ENCODE measurements around the gene TESPA1. TPM values are rescaled to one million over a fixed set of nuclear protein-coding genes. Genes with fewer than 3 reads are reported as not detected.

TESPA1 gene
- total RNA-seq, 4 donors from 2014 or later, result 1.1 to 4.6 (median 2.6) TPM

GRCh38 chr12:54977155-54977554 lies 7.4 kb downstream of the TESPA1 start:
- no peak overlapping the region for H3K4me3 ChIP-seq
- TF ChIP-seq CTCF (IDR thresholded peaks at IDR 0.05), result no peak
- no peak for TF ChIP-seq POLR2AphosphoS5 (IDR thresholded peaks at IDR 0.05)
- TF ChIP-seq EP300 (IDR thresholded peaks at IDR 0.05), result no peak
- no peak for TF ChIP-seq POLR2A (IDR thresholded peaks at IDR 0.05; ENCODE audit: low read depth)
- H3K27ac ChIP-seq (replicated peaks in 1 of 4), result no peak overlapping the region
- 40% methylated on average over 3 of the region's 3 CpGs for WGBS
- no peaks in the 10 kb centered on the region for H3K4me1 ChIP-seq
- intact Hi-C loops (cut with DNase I), result no loop called here
- no peaks in the 10 kb centered on the region for H3K27me3 ChIP-seq
- H3K36me3 ChIP-seq, result no peaks in the 10 kb centered on the region
- H3K9me3 ChIP-seq, result no peaks in the 10 kb centered on the region
- no peak for DNase-seq (ENCODE audit: extremely low spot score)

- TF ChIP-seq POLR2A (IDR thresholded peaks at IDR 0.05; ENCODE audit: low read depth), result no peak
- no peak for DNase-seq (ENCODE audit: extremely low spot score)
- no peaks in the 10 kb centered on the region for H3K4me1 ChIP-seq
- WGBS, result 38% methylated on average over 6 of the region's 6 CpGs
- no peaks in the 10 kb centered on the region for H3K36me3 ChIP-seq
- no peaks in the 10 kb centered on the region for H3K9me3 ChIP-seq
- H3K4me3 ChIP-seq, result no peak overlapping the region
- H3K27me3 ChIP-seq, result no peaks in the 10 kb centered on the region
- no peak overlapping the region for H3K27ac ChIP-seq (replicated peaks in 1 of 4)
- intact Hi-C loops (cut with DNase I), result no loop called here
Observed at GRCh38 chr12:54975875-54976274, 8.7 kb downstream of the TESPA1 start.

- H3K27ac ChIP-seq (replicated peaks in 1 of 4), result no peak overlapping the region
- TF ChIP-seq CTCF (IDR thresholded peaks at IDR 0.05) (no peak), POLR2AphosphoS5 (IDR thresholded peaks at IDR 0.05) (no peak), EP300 (IDR thresholded peaks at IDR 0.05) (no peak), POLR2A (IDR thresholded peaks at IDR 0.05; ENCODE audit: low read depth) (no peak)
- intact Hi-C loops (cut with DNase I), result no loop called here
- no peaks in the 10 kb centered on the region for H3K36me3 ChIP-seq
- H3K4me1 ChIP-seq, result no peaks in the 10 kb centered on the region
- DNase-seq (ENCODE audit: extremely low spot score), result no peak
- 74% methylated on average over 2 of the region's 2 CpGs for WGBS
- H3K27me3 ChIP-seq, result no peaks in the 10 kb centered on the region
- no peak overlapping the region for H3K4me3 ChIP-seq
- no peaks in the 10 kb centered on the region for H3K9me3 ChIP-seq
Observed at GRCh38 chr12:54975272-54975671, 9.3 kb downstream of the TESPA1 start.

GRCh38 chr12:54974279-54974678 lies 10.3 kb downstream of the TESPA1 start:
- H3K36me3 ChIP-seq, result no peaks in the 10 kb centered on the region
- intact Hi-C loops (cut with DNase I), result no loop called here
- no peak for DNase-seq (ENCODE audit: extremely low spot score)
- no peak overlapping the region for H3K4me3 ChIP-seq
- H3K27ac ChIP-seq (replicated peaks in 1 of 4), result no peak overlapping the region
- WGBS, result 83% methylated on average over 8 of the region's 12 CpGs
- no peaks in the 10 kb centered on the region for H3K27me3 ChIP-seq
- H3K9me3 ChIP-seq, result no peaks in the 10 kb centered on the region
- TF ChIP-seq POLR2AphosphoS5 (IDR thresholded peaks at IDR 0.05) (no peak), POLR2A (IDR thresholded peaks at IDR 0.05; ENCODE audit: low read depth) (no peak), CTCF (IDR thresholded peaks at IDR 0.05) (no peak), EP300 (IDR thresholded peaks at IDR 0.05) (no peak)
- H3K4me1 ChIP-seq, result no peaks in the 10 kb centered on the region

GRCh38 chr12:54973556-54973955 lies 11.0 kb downstream of the TESPA1 start:
- Histone ChIP-seq H3K27ac (replicated peaks in 1 of 4) (no peak overlapping the region), H3K36me3 (no peaks in the 10 kb centered on the region), H3K4me3 (no peak overlapping the region), H3K27me3 (no peaks in the 10 kb centered on the region), H3K9me3 (no peaks in the 10 kb centered on the region), H3K4me1 (no peaks in the 10 kb centered on the region)
- WGBS, result 78% methylated on average over 3 of the region's 3 CpGs
- DNase-seq (ENCODE audit: extremely low spot score), result no peak
- TF ChIP-seq CTCF (IDR thresholded peaks at IDR 0.05), result no peak
- no peak for TF ChIP-seq POLR2AphosphoS5 (IDR thresholded peaks at IDR 0.05)
- no peak for TF ChIP-seq EP300 (IDR thresholded peaks at IDR 0.05)
- TF ChIP-seq POLR2A (IDR thresholded peaks at IDR 0.05; ENCODE audit: low read depth), result no peak
- intact Hi-C loops (cut with DNase I), result no loop called here

Measured in esophagus muscularis mucosa (tissue), 4 donors.